HCT116 (cell line): ENCODE data around the gene PDK4. TPM values are rescaled to one million over a fixed set of nuclear protein-coding genes. Genes with fewer than 3 reads are reported as not detected.
A peak's percentile ranks its signal among the peaks of the same experiment; 100 is the strongest.

Experiments
- ATAC-seq: fragments of 200-7000 bp; cut with Tn5 transposase; 2 replicates; pipeline ENCODE4 v1.9.1; 2020; ENCODE audit warnings: mild to moderate bottlenecking, moderate library complexity
- BruUV-seq: library from RNA; stranded (reverse); fragments of 400-500 nt; replicated peaks from 2 replicates; lab custom pipeline; 2021; lab: Mats Ljungman, UMichigan
- CTCF ChIA-PET: fragments of 300-600 bp; sonication (Branson Sonifier 250); formaldehyde crosslinking; loops from one replicate; lab custom pipeline; 2021; ENCODE audit warnings: antibody characterized with exemption; lab: Charles Lee
- POLR2A ChIA-PET: fragments of 300-600, 350-600 bp; sonication (Branson Sonifier 250); formaldehyde crosslinking; loops from one replicate; lab custom pipeline; 2021; ENCODE audit warnings: antibody characterized with exemption; lab: Charles Lee
- RAD21 ChIA-PET, 2 experiments: fragments of 300-600 bp; sonication (Branson Sonifier 250); formaldehyde crosslinking; loops; one replicate each; lab custom pipeline; 2023; ENCODE audit warnings: low total read pairs in 2 of 2; ENCODE audit not compliant: uncharacterized antibody in 2 of 2, unreplicated experiment in 2 of 2, low non-redundant PET in 1 of 2; lab: Charles Lee
- DNase-seq: peaks from one replicate; pipeline ENCODE4 v3.0.0-alpha.2; 2010; ENCODE audit warnings: low read depth, low spot score
- H2AFZ ChIP-seq: fragments of 200-600 bp; shearing (Covaris generic), sonication (generic); 2 replicates; pipeline ENCODE4 v1.6.1; 2017; ENCODE audit warnings: low read depth, mixed run types, mixed read lengths, antibody characterized with exemption, low read length; ENCODE audit not compliant: poor library complexity, severe bottlenecking
- H3K27ac ChIP-seq: 2 replicates; pipeline ENCODE4 v1.5.1; 2012; ENCODE audit warnings: low read depth, low read length
- H3K27me3 ChIP-seq: fragments of 200-600 bp; sonication (generic); 2 replicates; pipeline ENCODE4 v1.6.1; 2016; ENCODE audit warnings: mixed run types, low read length, mixed read lengths; ENCODE audit not compliant: insufficient read depth
- H3K36me3 ChIP-seq, 2 experiments: fragments of 200-500 bp in 1 of 2; fragments of 200-600 bp in 1 of 2; sonication (Bioruptor generic) in 1 of 2; sonication (generic) in 1 of 2; 2 replicates each; pipeline versions ENCODE4 v1.5.1 to v1.6.1; 2014 to 2016; ENCODE audit warnings: low read length in 2 of 2, inconsistent platforms in 1 of 2, mixed read lengths in 1 of 2, mixed run types in 1 of 2; ENCODE audit not compliant: insufficient read depth in 2 of 2, control insufficient read depth in 1 of 2
- H3K4me1 ChIP-seq, 2 experiments: fragments of 200-600 bp in 1 of 2; sonication (generic) in 1 of 2; 2 replicates each; pipeline versions ENCODE4 v1.5.1 to v1.6.1; 2012 to 2017; ENCODE audit warnings: low read length in 2 of 2, inconsistent platforms in 1 of 2, mild to moderate bottlenecking in 1 of 2, mixed read lengths in 1 of 2, mixed run types in 1 of 2, moderate library complexity in 1 of 2; ENCODE audit not compliant: insufficient read depth in 2 of 2, control insufficient read depth in 1 of 2
- H3K4me2 ChIP-seq: fragments of 200-600 bp; sonication (generic); 2 replicates; pipeline ENCODE4 v1.6.1; 2017; ENCODE audit warnings: mixed run types, low read length, mixed read lengths
- H3K4me3 ChIP-seq, 2 experiments: fragments of 200-600 bp in 1 of 2; sonication (generic) in 1 of 2; replicated peaks in 1 of 2; 2 replicates each; pipeline ENCODE4 v1.5.1; 2011 to 2016; ENCODE audit warnings: low read length in 2 of 2, control low read depth in 1 of 2, low read depth in 1 of 2, mild to moderate bottlenecking in 1 of 2, mixed read lengths in 1 of 2, mixed run types in 1 of 2
- H3K79me2 ChIP-seq: fragments of 200-600 bp; sonication (generic); 2 replicates; pipeline ENCODE4 v1.6.1; 2017; ENCODE audit warnings: mild to moderate bottlenecking, mixed run types, low read length, moderate library complexity, mixed read lengths; ENCODE audit not compliant: insufficient read depth
- H3K9ac ChIP-seq: fragments of 200-600 bp; sonication (generic); 2 replicates; pipeline ENCODE4 v1.6.1; 2016; ENCODE audit warnings: low read length, mixed read lengths
- H3K9me2 ChIP-seq: fragments of 200-600 bp; sonication (generic), shearing (Covaris generic); 2 replicates; pipeline ENCODE4 v1.6.1; 2017; ENCODE audit warnings: mixed run types, mild to moderate bottlenecking, moderate library complexity; ENCODE audit not compliant: insufficient read depth
- H3K9me3 ChIP-seq, 2 experiments: fragments of 200-500 bp in 1 of 2; fragments of 200-600 bp in 1 of 2; sonication (Bioruptor generic) in 1 of 2; sonication (generic) in 1 of 2; 2 replicates each; pipeline ENCODE4 v1.6.1; 2014 to 2017; ENCODE audit warnings: low read length in 2 of 2, mixed read lengths in 2 of 2, inconsistent platforms in 1 of 2, low read depth in 1 of 2, mild to moderate bottlenecking in 1 of 2, mixed run types in 1 of 2, moderate library complexity in 1 of 2; ENCODE audit not compliant: control insufficient read depth in 1 of 2, insufficient read depth in 1 of 2
- H4K20me1 ChIP-seq: fragments of 200-600 bp; sonication (generic), shearing (Covaris generic); 2 replicates; pipeline ENCODE4 v1.6.1; 2017; ENCODE audit warnings: mixed run types, mild to moderate bottlenecking, moderate library complexity; ENCODE audit not compliant: insufficient read depth
- ATF3 ChIP-seq: IDR thresholded peaks from 2 replicates; pipeline ENCODE4 v1.6.1; 2012
- CBX3 ChIP-seq: IDR thresholded peaks from 2 replicates; pipeline ENCODE4 v1.6.1; 2012; ENCODE audit warnings: low read depth
- CEBPB ChIP-seq: IDR thresholded peaks from 2 replicates; pipeline ENCODE4 v1.6.1; 2012; ENCODE audit warnings: low read depth
- CTCF ChIP-seq, 3 experiments: fragments of 200-600 bp in 1 of 3; sonication (generic) in 1 of 3; IDR thresholded peaks in 2 of 3; conservative IDR thresholded peaks in 1 of 3; 2 replicates each; pipeline ENCODE4 v1.5.1; 2012 to 2017; ENCODE audit warnings: low read depth in 2 of 3, low read length in 2 of 3, antibody characterized with exemption in 1 of 3, borderline replicate concordance in 1 of 3, control low read depth in 1 of 3, mild to moderate bottlenecking in 1 of 3, mixed read lengths in 1 of 3, mixed run types in 1 of 3, moderate library complexity in 1 of 3; ENCODE audit not compliant: insufficient read depth in 1 of 3
- EGR1 ChIP-seq: IDR thresholded peaks from 2 replicates; pipeline ENCODE4 v1.6.1; 2012; ENCODE audit warnings: low read depth
- ELF1 ChIP-seq: IDR thresholded peaks from 2 replicates; pipeline ENCODE4 v1.6.1; 2012; ENCODE audit warnings: low read depth, borderline replicate concordance
- EZH2phosphoT487 ChIP-seq: fragments of 200-600 bp; IDR thresholded peaks from 2 replicates; pipeline ENCODE4 v1.6.1; 2018; ENCODE audit warnings: antibody characterized with exemption, borderline replicate concordance
- FOSL1 ChIP-seq: IDR thresholded peaks from 2 replicates; pipeline ENCODE4 v1.6.1; 2012; ENCODE audit warnings: low read depth
- POLR2A ChIP-seq: IDR thresholded peaks from 2 replicates; pipeline ENCODE4 v1.7.0; 2011; ENCODE audit warnings: borderline replicate concordance; ENCODE audit not compliant: insufficient read depth, insufficient read length; ENCODE audit errors: extremely low read depth
- POLR2AphosphoS5 ChIP-seq: IDR thresholded peaks from 2 replicates; pipeline ENCODE4 v1.6.1; 2011; ENCODE audit warnings: mild to moderate bottlenecking, low read depth, low read length, moderate library complexity
- RAD21 ChIP-seq: IDR thresholded peaks from 2 replicates; pipeline ENCODE4 v1.6.1; 2012; ENCODE audit warnings: low read depth, mild to moderate bottlenecking
- REST ChIP-seq: IDR thresholded peaks from 2 replicates; pipeline ENCODE4 v1.6.1; 2012; ENCODE audit warnings: low read depth
- SIN3A ChIP-seq: IDR thresholded peaks from 2 replicates; pipeline ENCODE4 v1.6.1; 2012; ENCODE audit warnings: low read depth
- SP1 ChIP-seq: IDR thresholded peaks from 2 replicates; pipeline ENCODE4 v1.6.1; 2012; ENCODE audit warnings: low read depth
- SRF ChIP-seq: IDR thresholded peaks from 2 replicates; pipeline ENCODE4 v1.6.1; 2012; ENCODE audit warnings: low read depth
- TCF7L2 ChIP-seq: IDR thresholded peaks from 2 replicates; pipeline ENCODE4 v1.7.0; 2011; ENCODE audit warnings: borderline replicate concordance, inconsistent platforms; ENCODE audit not compliant: insufficient read depth, insufficient read length; ENCODE audit errors: extremely low read depth
- YY1 ChIP-seq: IDR thresholded peaks from 2 replicates; pipeline ENCODE4 v1.6.1; 2011; ENCODE audit warnings: low read length, low read depth, moderate library complexity, mild to moderate bottlenecking; ENCODE audit not compliant: insufficient replicate concordance; ENCODE audit errors: extremely low read depth
- ZBTB33 ChIP-seq: IDR thresholded peaks from 2 replicates; pipeline ENCODE4 v1.6.1; 2011; ENCODE audit warnings: mild to moderate bottlenecking, low read length, moderate library complexity; ENCODE audit not compliant: insufficient replicate concordance; ENCODE audit errors: extremely low read depth
- ZFX ChIP-seq: fragments of 450-650 bp; IDR thresholded peaks from 2 replicates; pipeline ENCODE4 v1.6.1; 2017
- ZNF274 ChIP-seq: fragments of 200-500 bp; sonication (Bioruptor generic); IDR thresholded peaks from 2 replicates; pipeline ENCODE4 v1.6.1; 2014; ENCODE audit warnings: mild to moderate bottlenecking, low read depth, low read length, inconsistent platforms
- intact Hi-C: fragments of 100-400 bp; cut with micrococcal nuclease; formaldehyde crosslinking; loops from 2 replicates; pipeline ENCODE4 v1.10.0; 2022
- total RNA-seq: library from RNA; stranded (reverse); gene quantifications from one replicate; pipeline ENCODE4 v1.2.1, GENCODE V29; 2021; ENCODE audit not compliant: unreplicated experiment

PDK4 gene
- total RNA-seq, 1 experiment from 2014 or later = 2.1 TPM

GRCh38 chr7:95607561-95607960 is 11.2 kb upstream of the PDK4 start:
- no peaks in the 10 kb centered on the region for H3K27me3 ChIP-seq
- BruUV-seq = no TSS peak
- peak overlapping the region; percentile 62; the same call in 1 of the 2 replicates for H3K4me2 ChIP-seq
- no peak for TF ChIP-seq POLR2A
- no peak for TF ChIP-seq ZNF274
- no peak for TF ChIP-seq POLR2AphosphoS5
- no peak for TF ChIP-seq YY1
- no peak for TF ChIP-seq CBX3
- no peak for TF ChIP-seq ATF3
- TF ChIP-seq SIN3A = no peak
- no peak for TF ChIP-seq EGR1
- TF ChIP-seq CEBPB = no peak
- no peak for TF ChIP-seq CTCF (IDR thresholded peaks at IDR 0.05 in 2 of 3, conservative IDR thresholded peaks at IDR 0.05 in 1 of 3; ENCODE audit: borderline replicate concordance in 1 of 3, insufficient read depth in 1 of 3, low read depth in 2 of 3, low read length in 2 of 3)
- no peak for TF ChIP-seq TCF7L2
- no peak for TF ChIP-seq SRF
- TF ChIP-seq ZFX = no peak
- TF ChIP-seq EZH2phosphoT487 = no peak
- TF ChIP-seq SP1 = no peak
- no peak for TF ChIP-seq REST
- no peak for TF ChIP-seq FOSL1
- no peak for TF ChIP-seq ELF1
- no peak for TF ChIP-seq ZBTB33
- TF ChIP-seq RAD21 = no peak
- H3K9me2 ChIP-seq = no peaks in the 10 kb centered on the region
- POLR2A ChIA-PET = no interaction called here
- no peaks in the 10 kb centered on the region for H3K36me3 ChIP-seq
- peak overlapping the region; percentile 5 for H2AFZ ChIP-seq
- intact Hi-C loops = no loop called here
- H3K27ac ChIP-seq = no peak overlapping the region
- DNase-seq (no peak), ATAC-seq (no peak)
- no peaks in the 10 kb centered on the region for H4K20me1 ChIP-seq
- peak overlapping the region; percentile 16; the same call in 1 of the 2 replicates for H3K9ac ChIP-seq
- H3K4me3 ChIP-seq = no peak overlapping the region
- RAD21 ChIA-PET = no interaction called here
- CTCF ChIA-PET = interaction anchor here (0.8 kb wide), 1 partner anchor 63 kb away, joined by 3 read pairs; no protein-coding TSS in a partner anchor
- no peaks in the 10 kb centered on the region for H3K9me3 ChIP-seq
- no peaks in the 10 kb centered on the region for H3K79me2 ChIP-seq
- peaks cover 20 to 31% of the 10 kb centered on the region in 2 experiments for H3K4me1 ChIP-seq
